Stimulated activated CD8-positive, alpha-beta memory T cell treated with anti-CD3 and anti-CD28 coated beads, Interleukin-7, amount 100 ng/mL, for 24 hours (primary cell): Measurements from ENCODE around the gene TCHP.
A peak's percentile ranks its signal among the peaks of the same experiment; 100 is the strongest.
"Not testable (repeated sequence)": the region's sequence is repeated elsewhere in the genome, so short reads cannot be mapped to it uniquely, and the experiment has no call there.

Experiments used
- DNase-seq: peaks from one replicate; pipeline ENCODE4 v3.0.0-alpha.2; 2020; ENCODE audit warnings: low read depth

The TCHP gene

GRCh38 chr12:109899783-109900751 is at the start of gene TCHP:
Gene TCHP (plus strand): TSS chr12:109900274. CDS start chr12:109903027, 2,753 bp downstream.
- peak; percentile 49 for DNase-seq

- DNase-seq, result not testable (repeated sequence)
These were observed 49.6 kb upstream of the TCHP start for GRCh38 chr12:109850518-109850917.

- no peak for DNase-seq
These were observed 44.7 kb upstream of the TCHP start for GRCh38 chr12:109855377-109855776.

- DNase-seq, result no peak
These were observed 42.4 kb upstream of the TCHP start for GRCh38 chr12:109857715-109858114.

- no peak for DNase-seq
These were observed 41.3 kb upstream of the TCHP start for GRCh38 chr12:109858764-109859163.

GRCh38 chr12:109860977-109861376 is 39.1 kb upstream of the TCHP start:
- no peak for DNase-seq

GRCh38 chr12:109861689-109862314 is 38.3 kb upstream of the TCHP start:
- no peak for DNase-seq

GRCh38 chr12:109862491-109862890 is 37.6 kb upstream of the TCHP start:
- not testable (repeated sequence) for DNase-seq

GRCh38 chr12:109863847-109864712 is 36.0 kb upstream of the TCHP start:
- no peak for DNase-seq

- DNase-seq, result no peak
These were observed 35.2 kb upstream of the TCHP start for GRCh38 chr12:109864916-109865315.

GRCh38 chr12:109868182-109869051 is 31.7 kb upstream of the TCHP start:
- DNase-seq, result no peak

- no peak for DNase-seq
These were observed 29.4 kb upstream of the TCHP start for GRCh38 chr12:109870648-109871047.

- DNase-seq, result no peak
These were observed 28.3 kb upstream of the TCHP start for GRCh38 chr12:109871668-109872314.

- no peak for DNase-seq
These were observed 26.4 kb upstream of the TCHP start for GRCh38 chr12:109873653-109874052.

- DNase-seq, result no peak
These were observed 24.4 kb upstream of the TCHP start for GRCh38 chr12:109875572-109876131.

- no peak for DNase-seq
These were observed 23.7 kb upstream of the TCHP start for GRCh38 chr12:109876406-109876805.

- no peak for DNase-seq
These were observed 22.4 kb upstream of the TCHP start for GRCh38 chr12:109877504-109878246.

GRCh38 chr12:109878247-109878625 is 21.8 kb upstream of the TCHP start:
- no peak for DNase-seq

- DNase-seq, result no peak
These were observed 21.3 kb upstream of the TCHP start for GRCh38 chr12:109878749-109879148.
